Progenitor cell of endocrine pancreas (in vitro differentiated cells): ENCODE results near the gene NT5DC3. TPM values are rescaled to one million over a fixed set of nuclear protein-coding genes. Genes with fewer than 3 reads are reported as not detected.

Source experiments
- DNase-seq: peaks from one replicate; pipeline ENCODE4 v3.0.0; 2021; ENCODE audit warnings: low spot score; ENCODE audit not compliant: unreplicated experiment
- H3K27ac Mint-ChIP-seq: 2 replicates; pipeline ENCODE4 v1.8.0; 2021; ENCODE audit warnings: mild to moderate bottlenecking, moderate library complexity, mixed read lengths
- H3K27me3 Mint-ChIP-seq: 2 replicates; pipeline ENCODE4 v1.8.0; 2021; ENCODE audit warnings: mixed read lengths
- H3K36me3 Mint-ChIP-seq: 2 replicates; pipeline ENCODE4 v1.8.0; 2022; ENCODE audit warnings: mixed read lengths; ENCODE audit not compliant: insufficient read depth
- H3K4me1 Mint-ChIP-seq: 2 replicates; pipeline ENCODE4 v1.8.0; 2021; ENCODE audit warnings: low read depth, mixed read lengths
- H3K4me3 Mint-ChIP-seq: 2 replicates; pipeline ENCODE4 v1.8.0; 2021; ENCODE audit warnings: low read depth, mild to moderate bottlenecking, moderate library complexity, mixed read lengths
- H3K9me3 Mint-ChIP-seq: 2 replicates; pipeline ENCODE4 v1.8.0; 2021; ENCODE audit warnings: low read depth, mixed read lengths
- CTCF ChIP-seq: fragments of 200-600 bp; sonication (generic); IDR thresholded peaks from one replicate; pipeline ENCODE4 v1.5.0; 2021; ENCODE audit warnings: antibody characterized with exemption, mild to moderate bottlenecking; ENCODE audit not compliant: unreplicated experiment
- total RNA-seq: library from RNA; stranded (reverse); gene quantifications from 2 replicates; pipeline ENCODE4 v1.2.1, GENCODE V29; 2021

The NT5DC3 gene
- total RNA-seq, 1 donor from 2014 or later = 13.9 TPM

- no peaks in the 10 kb centered on the region for H3K27me3 Mint-ChIP-seq
- no peak overlapping the region for H3K4me3 Mint-ChIP-seq
- no peaks in the 10 kb centered on the region for H3K4me1 Mint-ChIP-seq
- no peak for DNase-seq
- no peak for TF ChIP-seq CTCF
- no peaks in the 10 kb centered on the region for H3K9me3 Mint-ChIP-seq
- H3K27ac Mint-ChIP-seq = no peak overlapping the region
- H3K36me3 Mint-ChIP-seq = peaks cover 3% of the 10 kb centered on the region
Measured at GRCh38 chr12:103823871-103824270, 17.2 kb downstream of the NT5DC3 start.

- DNase-seq = no peak
- Mint-ChIP-seq H3K4me3 (no peak overlapping the region), H3K9me3 (no peaks in the 10 kb centered on the region), H3K27me3 (no peaks in the 10 kb centered on the region), H3K4me1 (no peaks in the 10 kb centered on the region), H3K36me3 (peaks cover 3% of the 10 kb centered on the region), H3K27ac (no peak overlapping the region)
- no peak for TF ChIP-seq CTCF
Measured at GRCh38 chr12:103821773-103822172, 19.3 kb downstream of the NT5DC3 start.

- Mint-ChIP-seq H3K9me3 (no peaks in the 10 kb centered on the region), H3K27ac (no peak overlapping the region)
Measured at GRCh38 chr12:103820881-103821489, 20.0 kb downstream of the NT5DC3 start.

GRCh38 chr12:103820361-103820760, 20.7 kb downstream of the NT5DC3 start:
- H3K4me3 Mint-ChIP-seq = no peak overlapping the region
- no peaks in the 10 kb centered on the region for H3K9me3 Mint-ChIP-seq
- H3K27ac Mint-ChIP-seq = no peak overlapping the region
- H3K36me3 Mint-ChIP-seq = peaks cover 3% of the 10 kb centered on the region
- H3K27me3 Mint-ChIP-seq = no peaks in the 10 kb centered on the region
- no peaks in the 10 kb centered on the region for H3K4me1 Mint-ChIP-seq
- no peak for TF ChIP-seq CTCF
- DNase-seq = no peak

More at GRCh38 chr12:103820881-103821489, 20.0 kb downstream of the NT5DC3 start:
- DNase-seq = no peak
- Mint-ChIP-seq H3K4me3 (no peak overlapping the region), H3K36me3 (peaks cover 3% of the 10 kb centered on the region), H3K27me3 (no peaks in the 10 kb centered on the region), H3K4me1 (no peaks in the 10 kb centered on the region)
- TF ChIP-seq CTCF = no peak

GRCh38 chr12:103819892-103820291, 21.1 kb downstream of the NT5DC3 start:
- Mint-ChIP-seq H3K27me3 (no peaks in the 10 kb centered on the region), H3K4me3 (no peak overlapping the region), H3K27ac (no peak overlapping the region)

More at GRCh38 chr12:103819892-103820291, 21.1 kb downstream of the NT5DC3 start:
- TF ChIP-seq CTCF = no peak
- DNase-seq = no peak
- Mint-ChIP-seq H3K36me3 (peaks cover 3% of the 10 kb centered on the region), H3K9me3 (no peaks in the 10 kb centered on the region), H3K4me1 (no peaks in the 10 kb centered on the region)
